Measurements from ENCODE around the gene CRIM1.

- TF ChIP-seq TCF12 (IDR thresholded peaks at IDR 0.05; ENCODE audit: low read depth), result no peak
- TF ChIP-seq RAD21 (IDR thresholded peaks at IDR 0.05; ENCODE audit: low read depth), result no peak
These were observed 29.3 kb upstream of the CRIM1 start for GRCh38 chr2:36326286-36326685.
